GM12801 (cell line): ENCODE measurements around the gene EPC2.

Source experiments
- TF ChIP-seq, protein P1 (sequence below): IDR thresholded peaks from one replicate; pipeline ENCODE4 v1.5.1; 2011; ENCODE audit warnings: control low read depth; ENCODE audit not compliant: insufficient read length; ENCODE audit errors: extremely low read depth

Gene EPC2

DNA sequence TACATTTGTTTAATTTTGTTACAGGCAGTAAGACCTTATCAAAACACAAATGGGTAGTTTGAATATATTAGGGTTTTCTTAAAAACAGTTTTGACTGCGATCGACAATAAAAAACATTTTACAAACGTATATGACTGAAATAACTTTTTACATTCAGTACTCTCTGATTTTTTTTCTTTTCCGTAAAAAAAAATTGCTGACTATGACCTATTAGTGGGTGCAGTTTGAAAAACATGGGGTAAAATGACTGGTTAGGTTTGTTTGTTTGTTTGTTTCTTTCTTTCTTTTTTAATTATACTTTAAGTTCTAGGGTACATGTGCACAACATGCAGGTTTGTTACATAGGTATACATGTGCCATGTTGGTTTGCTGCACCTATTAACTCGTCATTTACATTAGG, 36.9 kb downstream of the EPC2 start:
- TF ChIP-seq, protein P1, sequence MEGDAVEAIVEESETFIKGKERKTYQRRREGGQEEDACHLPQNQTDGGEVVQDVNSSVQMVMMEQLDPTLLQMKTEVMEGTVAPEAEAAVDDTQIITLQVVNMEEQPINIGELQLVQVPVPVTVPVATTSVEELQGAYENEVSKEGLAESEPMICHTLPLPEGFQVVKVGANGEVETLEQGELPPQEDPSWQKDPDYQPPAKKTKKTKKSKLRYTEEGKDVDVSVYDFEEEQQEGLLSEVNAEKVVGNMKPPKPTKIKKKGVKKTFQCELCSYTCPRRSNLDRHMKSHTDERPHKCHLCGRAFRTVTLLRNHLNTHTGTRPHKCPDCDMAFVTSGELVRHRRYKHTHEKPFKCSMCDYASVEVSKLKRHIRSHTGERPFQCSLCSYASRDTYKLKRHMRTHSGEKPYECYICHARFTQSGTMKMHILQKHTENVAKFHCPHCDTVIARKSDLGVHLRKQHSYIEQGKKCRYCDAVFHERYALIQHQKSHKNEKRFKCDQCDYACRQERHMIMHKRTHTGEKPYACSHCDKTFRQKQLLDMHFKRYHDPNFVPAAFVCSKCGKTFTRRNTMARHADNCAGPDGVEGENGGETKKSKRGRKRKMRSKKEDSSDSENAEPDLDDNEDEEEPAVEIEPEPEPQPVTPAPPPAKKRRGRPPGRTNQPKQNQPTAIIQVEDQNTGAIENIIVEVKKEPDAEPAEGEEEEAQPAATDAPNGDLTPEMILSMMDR, result no peak

DNA sequence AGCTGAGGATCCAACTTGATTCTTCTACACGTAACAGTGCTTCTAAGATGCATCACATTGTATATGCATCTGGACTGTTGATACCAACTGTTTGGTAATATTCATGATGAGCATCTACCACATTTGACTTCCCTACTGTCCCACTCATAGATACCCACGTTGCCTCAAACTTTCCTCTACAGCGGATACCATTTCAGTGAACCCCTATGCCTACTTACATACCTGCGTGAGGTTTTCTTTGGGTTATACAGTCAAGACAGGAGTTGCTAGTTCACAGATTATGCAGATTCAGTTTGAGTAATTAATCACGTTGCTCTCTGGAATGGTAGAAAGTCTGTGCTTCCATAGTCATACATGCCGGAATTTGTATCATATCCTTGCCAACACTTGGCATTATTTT, 40.0 kb downstream of the EPC2 start:
- TF ChIP-seq, protein P1, result no peak

DNA sequence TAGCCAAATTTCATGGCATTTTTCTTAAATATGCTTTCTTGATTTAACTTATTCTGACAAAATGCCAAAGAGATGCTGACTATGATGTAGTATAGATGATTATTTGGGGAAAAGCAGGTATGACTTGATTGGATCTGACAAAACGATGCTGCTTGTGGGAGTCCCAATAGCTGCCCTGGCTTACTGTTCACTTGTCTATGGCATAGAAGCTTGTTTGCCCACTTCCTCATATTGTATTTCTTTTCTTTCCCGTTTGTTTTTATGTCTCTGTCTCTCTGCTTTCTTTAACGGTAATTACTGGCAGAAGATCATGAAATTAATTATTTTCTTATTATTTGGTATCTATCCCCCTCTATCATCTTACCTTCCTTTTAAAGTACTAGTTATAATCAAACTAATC, 43.0 kb downstream of the EPC2 start:
- TF ChIP-seq, protein P1, result no peak

DNA sequence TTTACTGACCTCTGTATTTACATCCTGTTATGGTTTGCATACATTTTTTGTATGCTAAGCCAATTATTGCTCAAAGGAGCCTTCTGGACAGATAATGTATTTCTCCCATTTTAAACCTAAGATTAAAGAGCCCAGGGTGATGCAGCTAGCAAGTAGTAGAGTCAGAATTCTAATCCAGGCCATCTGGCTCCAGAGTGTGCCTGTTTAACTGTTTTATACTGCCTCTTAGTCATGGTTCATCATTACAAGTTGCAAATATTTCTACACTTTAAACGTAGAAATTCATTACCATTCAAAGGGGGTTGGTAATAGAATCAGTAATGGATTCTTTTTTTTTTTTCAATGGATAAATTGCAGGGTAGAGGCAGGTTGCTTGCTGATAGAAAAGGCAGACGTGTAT, 52.4 kb downstream of the EPC2 start:
- TF ChIP-seq, protein P1, result no peak

DNA sequence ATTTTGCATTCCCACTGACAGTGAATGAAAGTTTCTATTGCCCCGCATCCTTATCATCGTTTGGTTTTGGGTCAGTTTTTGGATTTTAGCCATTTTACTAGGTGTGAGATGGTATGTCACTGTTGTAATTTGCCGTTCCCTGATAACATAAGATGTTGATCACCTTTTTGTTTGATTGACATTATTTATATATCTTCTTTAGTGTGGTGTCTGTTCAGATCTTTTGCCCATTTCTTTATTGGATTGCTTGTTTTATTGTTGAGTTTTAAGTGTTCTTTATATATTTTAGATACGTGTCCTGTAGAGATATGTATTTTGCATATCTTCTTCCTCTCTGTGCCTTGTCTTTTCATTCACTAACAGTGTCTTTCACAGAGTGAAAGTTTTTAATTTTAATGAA, 55.3 kb downstream of the EPC2 start:
- TF ChIP-seq, protein P1, result no peak

DNA sequence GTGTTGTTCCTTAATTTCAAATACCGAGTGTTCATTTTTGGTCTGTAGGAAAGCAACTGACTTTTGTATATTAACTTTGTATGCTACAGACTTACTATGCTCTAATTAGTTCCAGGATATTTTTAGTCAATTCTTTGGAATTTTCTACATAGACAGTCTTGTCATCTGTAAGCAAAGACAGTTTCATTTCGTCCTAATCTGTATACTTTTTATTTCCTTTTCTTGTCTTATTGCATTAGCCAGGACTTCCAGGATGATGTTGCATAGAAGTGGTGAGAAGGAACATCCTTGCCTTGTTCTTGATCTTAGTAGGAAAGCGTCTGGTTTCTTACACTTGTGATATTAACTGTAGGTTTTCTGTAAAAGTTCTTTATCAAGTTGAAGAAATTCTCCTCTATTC, 56.5 kb downstream of the EPC2 start:
- TF ChIP-seq, protein P1, result no peak

DNA sequence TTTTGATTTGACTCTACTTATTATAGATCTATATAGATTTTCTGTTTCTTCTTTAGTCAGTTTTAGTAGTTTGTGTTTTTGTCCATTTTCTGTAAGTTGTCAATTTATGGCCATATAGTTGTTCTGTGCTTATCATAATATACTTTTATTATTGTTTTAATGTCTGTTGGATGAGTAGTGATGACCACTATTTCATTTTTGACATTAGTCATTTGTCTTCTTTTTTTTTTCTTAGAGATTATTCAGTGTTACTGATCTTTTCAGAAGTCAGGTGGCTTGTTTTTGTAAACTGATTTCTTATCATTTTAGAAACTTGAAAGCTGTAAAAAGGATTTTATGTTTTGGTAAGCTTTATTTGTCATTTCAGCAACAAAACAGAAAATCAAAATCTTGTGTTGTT, 57.3 kb downstream of the EPC2 start:
- TF ChIP-seq, protein P1, result no peak

DNA sequence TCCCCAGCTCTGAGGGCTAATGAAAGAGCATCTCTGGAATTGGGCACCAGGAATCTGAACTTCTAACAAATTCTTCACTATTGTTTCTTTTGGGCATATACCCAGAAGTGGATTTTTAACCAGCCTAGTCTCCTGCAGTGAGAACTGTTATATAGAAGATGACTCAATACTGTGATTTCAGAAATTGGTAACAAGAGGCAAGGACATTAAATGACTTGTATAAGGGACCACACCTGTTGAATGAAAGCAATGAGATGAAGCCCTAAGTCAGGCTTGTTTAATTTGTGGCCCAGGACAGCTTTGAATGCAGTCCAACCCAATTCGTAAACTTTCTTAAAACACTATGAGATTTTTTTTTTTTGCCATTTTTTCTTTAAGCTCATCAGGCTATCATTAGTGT, 57.9 kb downstream of the EPC2 start:
- TF ChIP-seq, protein P1, result no peak
